Nephron progenitor cell (in vitro differentiated cells): ENCODE measurements around the gene C2orf92.
A peak's percentile ranks its signal among the peaks of the same experiment; 100 is the strongest.
"Not testable (repeated sequence)": the region's sequence is repeated elsewhere in the genome, so short reads cannot be mapped to it uniquely, and the experiment has no call there.

Source experiments
- DNase-seq: peaks from one replicate; pipeline ENCODE4 v3.0.0; 2021
- H3K27ac Mint-ChIP-seq: 2 replicates; pipeline ENCODE4 v1.8.0; 2021; ENCODE audit warnings: mild to moderate bottlenecking, moderate library complexity, mixed read lengths
- H3K27me3 Mint-ChIP-seq: 2 replicates; pipeline ENCODE4 v1.8.0; 2021; ENCODE audit warnings: mild to moderate bottlenecking, low read depth, mixed read lengths; ENCODE audit not compliant: poor library complexity
- H3K36me3 Mint-ChIP-seq: 2 replicates; pipeline ENCODE4 v1.8.0; 2021; ENCODE audit warnings: low read depth, mixed read lengths
- H3K4me1 Mint-ChIP-seq: 2 replicates; pipeline ENCODE4 v1.8.0; 2021; ENCODE audit warnings: mixed read lengths
- H3K4me3 Mint-ChIP-seq: 2 replicates; pipeline ENCODE4 v1.8.0; 2021; ENCODE audit warnings: mild to moderate bottlenecking, moderate library complexity, mixed read lengths
- H3K9me3 Mint-ChIP-seq: 2 replicates; pipeline ENCODE4 v1.8.0; 2021; ENCODE audit warnings: mild to moderate bottlenecking, moderate library complexity, mixed read lengths
- CTCF ChIP-seq: fragments of 200-600 bp; sonication (generic); IDR thresholded peaks from 2 replicates; pipeline ENCODE4 v1.5.0; 2021; ENCODE audit warnings: antibody characterized with exemption

The C2orf92 gene

DNA sequence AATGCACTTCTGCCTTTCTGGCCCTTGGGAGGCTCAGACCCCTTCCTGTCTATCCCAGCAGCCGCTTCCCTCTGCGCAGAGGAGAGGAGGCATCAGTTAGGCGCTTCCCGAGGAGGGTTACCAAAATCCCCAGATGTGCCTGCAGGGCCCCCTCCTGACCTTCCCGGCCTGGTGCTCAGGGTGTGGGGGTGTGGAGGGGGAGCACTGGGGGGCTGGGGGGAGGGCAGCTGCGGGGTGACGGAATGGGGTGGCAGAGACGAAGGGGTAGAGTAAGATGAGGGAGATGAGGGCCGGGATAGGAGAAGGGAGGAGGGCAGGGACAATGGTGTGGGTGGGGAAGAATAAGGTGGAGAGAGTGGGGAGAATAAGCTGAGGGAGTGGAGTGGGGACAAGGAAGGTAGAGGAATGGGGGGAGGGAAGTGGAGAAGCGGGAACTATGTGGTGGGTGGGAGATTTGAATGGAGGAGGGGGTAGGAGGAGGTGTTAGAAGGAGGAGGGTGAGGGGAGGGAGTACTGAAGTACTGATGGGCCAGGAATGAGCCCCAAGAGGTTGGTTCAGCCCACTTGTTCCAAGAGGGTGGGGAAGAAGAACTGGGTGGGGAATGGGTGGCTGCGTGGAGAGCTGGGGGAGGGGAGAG is 37.3 kb downstream of the C2orf92 start:
- Mint-ChIP-seq H3K4me1 (peaks cover 21% of the 10 kb centered on the region), H3K4me3 (no peak overlapping the region), H3K36me3 (no peaks in the 10 kb centered on the region), H3K27ac (no peak overlapping the region), H3K9me3 (no peaks in the 10 kb centered on the region), H3K27me3 (peaks cover 8% of the 10 kb centered on the region)
- DNase-seq = no peak
- no peak for TF ChIP-seq CTCF

- DNase-seq = no peak
- H3K4me1 Mint-ChIP-seq = peaks cover 25% of the 10 kb centered on the region
- no peak overlapping the region for H3K4me3 Mint-ChIP-seq
- peaks cover 8% of the 10 kb centered on the region for H3K27me3 Mint-ChIP-seq
- no peak overlapping the region for H3K27ac Mint-ChIP-seq
- TF ChIP-seq CTCF = no peak
- no peaks in the 10 kb centered on the region for H3K36me3 Mint-ChIP-seq
- no peaks in the 10 kb centered on the region for H3K9me3 Mint-ChIP-seq
These were observed 38.0 kb downstream of the C2orf92 start for GRCh38 chr2:97707362-97708047.

DNA sequence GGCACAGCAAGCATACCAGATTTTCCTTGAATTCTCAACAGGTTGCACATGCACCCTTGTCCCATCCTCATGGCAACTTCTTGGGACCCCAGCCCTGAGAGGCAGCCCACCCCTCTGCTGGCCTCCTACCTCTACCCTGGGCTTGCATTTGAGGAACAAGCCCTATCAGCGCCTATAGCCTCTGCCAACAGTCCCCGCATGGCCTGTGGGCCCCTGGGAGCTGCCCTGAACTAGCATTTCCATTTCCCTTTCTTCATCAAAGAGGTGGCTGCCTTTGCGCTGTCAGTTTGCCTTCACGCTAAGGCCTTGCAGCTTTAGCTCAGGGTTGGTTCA is 38.5 kb downstream of the C2orf92 start:
- DNase-seq = no peak
- Mint-ChIP-seq H3K4me3 (no peak overlapping the region), H3K27me3 (peaks cover 8% of the 10 kb centered on the region), H3K36me3 (no peaks in the 10 kb centered on the region), H3K9me3 (no peaks in the 10 kb centered on the region), H3K27ac (peak overlapping the region; percentile 29), H3K4me1 (peaks cover 22% of the 10 kb centered on the region)
- TF ChIP-seq CTCF = no peak

DNA sequence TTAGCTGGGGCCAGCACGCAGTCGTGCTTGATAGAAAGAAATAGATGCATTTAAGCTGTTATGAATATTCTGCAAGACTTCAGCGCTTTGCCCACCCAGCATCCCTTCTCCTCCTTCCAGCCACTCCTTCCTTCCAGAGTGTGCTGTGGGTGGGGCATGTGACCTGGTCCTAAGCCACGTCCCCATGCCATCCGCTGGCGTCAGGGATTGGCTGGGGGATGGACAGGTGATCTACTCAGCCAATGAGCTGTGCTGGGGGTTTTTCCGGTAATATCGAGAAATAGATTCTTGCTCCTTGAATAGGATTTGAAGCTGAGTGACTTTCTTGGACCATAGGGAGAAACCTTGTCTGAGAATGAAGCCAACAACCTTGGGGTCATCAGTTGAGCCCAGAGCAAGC is 39.1 kb downstream of the C2orf92 start:
- H3K9me3 Mint-ChIP-seq = no peaks in the 10 kb centered on the region
- DNase-seq = no peak
- peaks cover 8% of the 10 kb centered on the region for H3K27me3 Mint-ChIP-seq
- no peak for TF ChIP-seq CTCF
- H3K27ac Mint-ChIP-seq = no peak overlapping the region
- H3K36me3 Mint-ChIP-seq = no peaks in the 10 kb centered on the region
- H3K4me3 Mint-ChIP-seq = no peak overlapping the region
- H3K4me1 Mint-ChIP-seq = peaks cover 25% of the 10 kb centered on the region

DNA sequence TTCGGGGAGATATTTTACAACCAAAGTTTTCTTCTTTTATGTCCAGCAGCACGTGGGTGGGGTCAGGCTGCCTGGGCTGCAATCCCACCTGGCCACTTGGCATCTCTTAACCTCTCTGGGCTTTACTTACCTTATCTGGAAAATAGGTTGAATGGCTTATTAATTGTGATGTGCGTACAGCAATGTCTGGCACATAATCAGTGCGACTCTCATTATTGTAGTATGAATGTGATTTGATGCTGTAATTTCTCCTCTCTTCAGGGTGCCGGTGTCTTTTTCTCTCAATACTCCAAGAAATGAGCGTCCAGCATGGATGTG is 41.8 kb downstream of the C2orf92 start:
- Mint-ChIP-seq H3K27me3 (peaks cover 5% of the 10 kb centered on the region), H3K36me3 (no peaks in the 10 kb centered on the region), H3K4me3 (no peak overlapping the region), H3K27ac (no peak overlapping the region), H3K4me1 (peaks cover 53% of the 10 kb centered on the region), H3K9me3 (no peaks in the 10 kb centered on the region)
- no peak for DNase-seq
- no peak for TF ChIP-seq CTCF

DNA sequence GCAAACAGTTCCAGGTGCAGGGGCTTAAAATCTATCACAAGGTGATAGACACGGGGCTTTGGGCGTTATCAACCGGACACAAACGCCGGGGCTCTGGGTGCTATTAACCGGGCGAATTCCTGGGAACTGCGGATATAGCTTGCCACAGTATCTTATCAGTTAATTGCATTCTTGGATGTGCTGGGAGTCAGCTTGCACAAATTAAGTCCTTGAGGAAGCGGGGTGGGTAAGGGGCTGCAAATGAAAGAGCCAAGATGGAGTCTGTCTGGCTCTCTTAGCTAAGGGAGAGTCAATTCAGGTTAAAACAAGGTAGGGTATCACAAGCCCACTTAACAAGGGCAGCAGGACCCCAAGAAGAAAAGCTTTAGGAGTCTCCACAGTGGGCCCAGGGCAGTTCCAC is 42.7 kb downstream of the C2orf92 start:
- not testable (repeated sequence) for H3K4me3 Mint-ChIP-seq, H3K36me3 Mint-ChIP-seq, H3K27me3 Mint-ChIP-seq, H3K9me3 Mint-ChIP-seq, DNase-seq
- peaks cover 61% of the 10 kb centered on the region for H3K4me1 Mint-ChIP-seq
- H3K27ac Mint-ChIP-seq = peak overlapping the region; percentile 50
